Mucosa of gallbladder (tissue), 1 donor: ENCODE measurements around the gene GPR78. TPM values are rescaled to one million over a fixed set of nuclear protein-coding genes. Genes with fewer than 3 reads are reported as not detected.
A peak's percentile ranks its signal among the peaks of the same experiment; 100 is the strongest.

Source experiments
- DNase-seq: peaks from one replicate; pipeline ENCODE4 v3.0.0-alpha.2; 2020; ENCODE audit warnings: low spot score
- total RNA-seq: library from RNA; stranded (reverse); gene quantifications from one replicate; pipeline ENCODE4 v1.2.1, GENCODE V29; 2021
- donor health status: DM: no; HTN: no; CAD: no.

The GPR78 gene
- total RNA-seq = 0.29 TPM

- DNase-seq = peak; percentile 62
Measured at GRCh38 chr4:8580321-8581093, at the start of gene GPR78. Gene GPR78, plus strand, starts transcription at chr4:8580392. Its CDS starts 591 bp downstream, at chr4:8580983.

GRCh38 chr4:8532245-8532781 is 47.9 kb upstream of the GPR78 start:
- DNase-seq = no peak

GRCh38 chr4:8533274-8533865 is 46.8 kb upstream of the GPR78 start:
- no peak for DNase-seq

GRCh38 chr4:8534129-8534528 is 46.1 kb upstream of the GPR78 start:
- DNase-seq = peak; percentile 76

- no peak for DNase-seq
Measured at GRCh38 chr4:8534611-8535010, 45.6 kb upstream of the GPR78 start.

- no peak for DNase-seq
Measured at GRCh38 chr4:8536467-8536866, 43.7 kb upstream of the GPR78 start.

- peak; percentile 82 for DNase-seq
Measured at GRCh38 chr4:8537041-8537461, 43.1 kb upstream of the GPR78 start.

GRCh38 chr4:8538076-8538702 is 42.0 kb upstream of the GPR78 start:
- no peak for DNase-seq

- peak; percentile 26 for DNase-seq
Measured at GRCh38 chr4:8538703-8539567, 41.3 kb upstream of the GPR78 start.

GRCh38 chr4:8539661-8540060 is 40.5 kb upstream of the GPR78 start:
- DNase-seq = no peak

GRCh38 chr4:8540072-8540471 is 40.1 kb upstream of the GPR78 start:
- no peak for DNase-seq

- no peak for DNase-seq
Measured at GRCh38 chr4:8540586-8540985, 39.6 kb upstream of the GPR78 start.

GRCh38 chr4:8540991-8541390 is 39.2 kb upstream of the GPR78 start:
- no peak for DNase-seq

- DNase-seq = no peak
Measured at GRCh38 chr4:8541981-8542715, 38.0 kb upstream of the GPR78 start.

- no peak for DNase-seq
Measured at GRCh38 chr4:8542776-8543525, 37.2 kb upstream of the GPR78 start.

GRCh38 chr4:8543623-8544022 is 36.6 kb upstream of the GPR78 start:
- no peak for DNase-seq

GRCh38 chr4:8544282-8544681 is 35.9 kb upstream of the GPR78 start:
- DNase-seq = no peak

- DNase-seq = no peak
Measured at GRCh38 chr4:8544741-8545438, 35.3 kb upstream of the GPR78 start.

- DNase-seq = no peak
Measured at GRCh38 chr4:8545439-8545765, 34.8 kb upstream of the GPR78 start.

- DNase-seq = no peak
Measured at GRCh38 chr4:8546766-8547107, 33.5 kb upstream of the GPR78 start.
